HFFc6 (cell line): ENCODE results near the gene MLYCD. TPM values are rescaled to one million over a fixed set of nuclear protein-coding genes. Genes with fewer than 3 reads are reported as not detected.
A peak's percentile ranks its signal among the peaks of the same experiment; 100 is the strongest.

Experiments
- DNase-seq: peaks from one replicate; pipeline ENCODE4 v3.0.0-alpha.2; 2018
- H3K27ac Mint-ChIP-seq: 2 replicates; pipeline ENCODE4 v1.8.0; 2020; ENCODE audit warnings: mild to moderate bottlenecking, mixed read lengths
- H3K27me3 Mint-ChIP-seq: 2 replicates; pipeline ENCODE4 v1.8.0; 2021; ENCODE audit warnings: mild to moderate bottlenecking, moderate library complexity, mixed read lengths; ENCODE audit not compliant: insufficient read depth
- H3K36me3 Mint-ChIP-seq: 2 replicates; pipeline ENCODE4 v1.8.0; 2021; ENCODE audit warnings: low read depth, mixed read lengths
- H3K4me1 Mint-ChIP-seq: 2 replicates; pipeline ENCODE4 v1.8.0; 2020; ENCODE audit warnings: low read depth, mixed read lengths
- H3K4me3 Mint-ChIP-seq: 2 replicates; pipeline ENCODE4 v1.8.0; 2020; ENCODE audit warnings: mild to moderate bottlenecking, moderate library complexity, mixed read lengths
- H3K9me3 Mint-ChIP-seq: 2 replicates; pipeline ENCODE4 v1.8.0; 2020; ENCODE audit warnings: mild to moderate bottlenecking, mixed read lengths
- CTCF ChIP-seq: fragments of 200-600 bp; sonication (generic); IDR thresholded peaks from 2 replicates; pipeline ENCODE4 v1.5.0; 2021; ENCODE audit warnings: antibody characterized with exemption, mild to moderate bottlenecking
- total RNA-seq, 6 experiments: library from RNA; stranded (reverse); fragmentation: NEBNext Ultra II Directional; extraction: Animal tissue kit (Norgen Biotek cat#: 25700); gene quantifications; 2 replicates in 1 of 6; 3 replicates in 5 of 6; pipeline ENCODE4 v1.2.3, GENCODE V29; 2021

Gene MLYCD
- total RNA-seq, 6 experiments from 2014 or later = 1.4 to 2.5 (median 1.9) TPM

DNA sequence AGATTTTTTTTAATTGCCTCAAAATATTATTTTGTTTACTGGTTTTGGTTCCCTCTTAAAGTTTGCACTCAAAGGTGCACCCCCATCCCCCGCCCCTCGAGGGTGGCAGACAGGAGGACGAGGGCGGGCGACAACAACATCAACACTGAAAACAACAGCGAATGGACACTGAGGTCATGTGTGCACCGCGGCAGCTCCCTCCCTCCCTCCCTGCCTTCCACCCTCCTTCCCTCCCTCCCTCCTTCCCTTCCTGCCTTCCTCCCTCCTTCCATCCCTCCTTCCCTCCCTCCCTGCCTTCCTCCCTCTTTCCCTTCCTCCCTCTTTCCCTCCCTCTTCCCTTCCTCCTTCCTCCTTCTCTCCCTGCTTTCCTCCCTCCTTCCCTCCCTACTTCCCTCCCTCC, 52.6 kb downstream of the MLYCD start:
- no peaks in the 10 kb centered on the region for H3K36me3 Mint-ChIP-seq
- H3K9me3 Mint-ChIP-seq = peaks cover 7% of the 10 kb centered on the region
- H3K27me3 Mint-ChIP-seq = peaks cover 5% of the 10 kb centered on the region
- H3K4me1 Mint-ChIP-seq = peaks cover 14% of the 10 kb centered on the region
- H3K27ac Mint-ChIP-seq = no peak overlapping the region
- no peak overlapping the region for H3K4me3 Mint-ChIP-seq
- no peak for TF ChIP-seq CTCF
- DNase-seq = no peak

DNA sequence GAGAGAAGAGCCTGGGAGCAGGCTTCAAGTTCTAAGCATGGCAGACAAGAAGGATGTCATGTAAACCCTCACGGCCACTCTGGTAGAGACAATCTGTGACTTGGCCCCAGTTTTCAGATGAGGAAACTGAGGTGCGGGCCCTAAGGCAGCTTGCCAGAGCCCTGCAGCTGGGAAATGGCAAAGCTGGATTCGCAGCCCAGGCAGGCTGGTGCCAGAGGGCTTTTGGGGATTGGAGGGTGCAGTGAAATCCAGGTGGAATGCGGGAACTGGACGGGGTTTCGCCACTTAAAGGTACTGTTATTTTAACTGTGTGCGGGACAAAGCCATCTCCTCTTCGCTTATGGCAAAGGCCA, 53.6 kb downstream of the MLYCD start:
- Mint-ChIP-seq H3K4me1 (peaks cover 14% of the 10 kb centered on the region), H3K27ac (peak overlapping the region; percentile 82), H3K9me3 (peaks cover 7% of the 10 kb centered on the region), H3K4me3 (peak overlapping the region; percentile 87), H3K27me3 (no peaks in the 10 kb centered on the region; the same call in 1 of the 2 replicates), H3K36me3 (no peaks in the 10 kb centered on the region)
- DNase-seq = no peak
- no peak for TF ChIP-seq CTCF

GRCh38 chr16:83952940-83953795, 54.3 kb downstream of the MLYCD start, which contains the start of gene OSGIN1:
OSGIN1 (plus strand) TSS chr16:83953240; CDS start chr16:83957672, 4,432 bp downstream.
- Mint-ChIP-seq H3K27ac (peak within 1 kb of the TSS; percentile 82), H3K27me3 (no peaks in the 10 kb centered on the region; the same call in 1 of the 2 replicates), H3K36me3 (no peaks in the 10 kb centered on the region), H3K9me3 (peaks cover 7% of the 10 kb centered on the region), H3K4me3 (peak within 1 kb of the TSS; percentile 87), H3K4me1 (peaks cover 14% of the 10 kb centered on the region)
- TF ChIP-seq CTCF = no peak
- DNase-seq = peak; percentile 92

DNA sequence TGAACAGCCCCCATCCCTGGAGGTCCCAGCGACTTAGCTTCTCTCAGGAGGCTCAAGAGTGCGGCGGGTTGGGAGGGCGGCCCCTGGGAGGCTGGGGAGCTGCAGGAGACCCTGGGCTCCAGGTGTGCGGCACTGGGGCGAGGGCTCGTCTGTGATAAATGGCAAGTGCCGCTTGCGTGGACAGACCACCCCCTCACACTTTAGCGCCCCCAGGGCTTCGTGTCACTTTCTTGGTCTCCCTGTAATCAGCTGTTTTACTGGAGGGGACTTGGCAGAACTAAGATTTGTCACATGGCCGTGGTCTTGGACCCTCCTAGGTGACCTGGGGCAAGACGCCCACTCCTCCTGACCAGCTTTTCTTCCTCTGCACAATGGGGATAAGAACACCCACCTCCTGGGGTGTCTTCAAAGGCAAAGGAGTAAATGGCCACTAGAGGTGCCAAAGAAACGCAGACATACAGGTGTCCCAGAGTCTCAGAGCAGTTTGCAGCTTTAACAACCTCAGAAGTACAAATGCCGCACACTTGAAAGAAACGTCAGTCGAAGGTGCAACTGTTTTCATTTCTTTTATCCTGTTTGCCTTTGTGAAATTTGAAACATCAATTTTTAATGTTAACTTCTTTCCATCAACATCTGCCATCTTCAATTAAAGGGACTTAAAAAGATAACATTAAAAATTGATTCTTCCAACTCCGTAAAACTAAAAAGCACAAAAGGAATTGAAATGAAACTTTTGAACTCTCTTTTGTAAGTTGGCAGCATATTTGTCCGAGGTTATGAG, 55.1 kb downstream of the MLYCD start:
- peak overlapping the region; percentile 87 for H3K4me3 Mint-ChIP-seq

More for the DNA sequence above, 55.1 kb downstream of the MLYCD start:
- Mint-ChIP-seq H3K27me3 (no peaks in the 10 kb centered on the region; the same call in 1 of the 2 replicates), H3K27ac (peak overlapping the region; percentile 82), H3K36me3 (no peaks in the 10 kb centered on the region), H3K9me3 (peaks cover 7% of the 10 kb centered on the region), H3K4me1 (peaks cover 14% of the 10 kb centered on the region)
- peak; percentile 75 for TF ChIP-seq CTCF
- peak; percentile 30 for DNase-seq
